ENCODE data around the gene MPP3. TPM values are rescaled to one million over a fixed set of nuclear protein-coding genes. Genes with fewer than 3 reads are reported as not detected.

MPP3 gene
- total and polyA plus RNA-seq, 4 donors = 3.1 to 25.2 (median 15.2) TPM

DNA sequence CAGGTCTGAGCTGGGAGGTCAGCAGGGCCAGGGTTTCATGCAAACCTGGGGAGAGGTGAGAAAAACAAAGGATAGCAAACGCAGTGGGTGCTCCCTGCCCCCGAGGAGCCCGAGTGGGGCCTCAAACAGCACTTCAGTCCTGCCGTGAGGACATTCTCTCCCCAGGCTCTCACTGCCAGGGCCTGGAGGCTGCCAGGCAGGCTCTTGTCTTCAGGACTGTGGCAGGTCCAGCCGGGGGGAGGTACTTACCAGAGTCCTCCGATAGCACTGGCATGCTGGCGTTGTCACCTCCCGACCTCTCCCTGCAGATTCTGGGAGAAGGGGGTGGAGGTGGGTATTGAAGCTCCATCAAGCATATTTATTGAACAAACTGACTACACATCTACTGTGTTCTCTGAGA is 1.3 kb downstream of the MPP3 start:
- DNase-seq (no peak), ATAC-seq (ENCODE audit: low FRiP score) (no peak)
- no peaks in the 10 kb centered on the region for H3K27me3 ChIP-seq (ENCODE audit: control insufficient read depth in 1 of 2, insufficient read depth in 2 of 2, low read length in 1 of 2)
- no peak overlapping the region for H3K4me3 ChIP-seq (ENCODE audit: low read length in 2 of 2)
- intact Hi-C loops (cut with DNase I) = loop anchor here (5.0 kb wide), 1 partner anchor 49 kb away; the partner anchor contains the start of gene CFAP97D1 (in 2 of the 2)
- no peaks in the 10 kb centered on the region for H3K9me3 ChIP-seq (ENCODE audit: control insufficient read depth, low read length)
- H3K36me3 ChIP-seq (ENCODE audit: control insufficient read depth in 1 of 2, insufficient read depth in 2 of 2, low read length in 1 of 2) = peaks cover 0 to 6% of the 10 kb centered on the region in 2 donors
- H3K27ac ChIP-seq (ENCODE audit: low read depth in 1 of 2, low read length in 2 of 2) = no peak overlapping the region
- WGBS, 2 donors = 64 to 66% methylated on average over 8 of the region's 8 CpGs
- H3K4me1 ChIP-seq (ENCODE audit: control insufficient read depth in 1 of 2, insufficient read depth in 2 of 2, low read length in 2 of 2) = no peaks in the 10 kb centered on the region

DNA sequence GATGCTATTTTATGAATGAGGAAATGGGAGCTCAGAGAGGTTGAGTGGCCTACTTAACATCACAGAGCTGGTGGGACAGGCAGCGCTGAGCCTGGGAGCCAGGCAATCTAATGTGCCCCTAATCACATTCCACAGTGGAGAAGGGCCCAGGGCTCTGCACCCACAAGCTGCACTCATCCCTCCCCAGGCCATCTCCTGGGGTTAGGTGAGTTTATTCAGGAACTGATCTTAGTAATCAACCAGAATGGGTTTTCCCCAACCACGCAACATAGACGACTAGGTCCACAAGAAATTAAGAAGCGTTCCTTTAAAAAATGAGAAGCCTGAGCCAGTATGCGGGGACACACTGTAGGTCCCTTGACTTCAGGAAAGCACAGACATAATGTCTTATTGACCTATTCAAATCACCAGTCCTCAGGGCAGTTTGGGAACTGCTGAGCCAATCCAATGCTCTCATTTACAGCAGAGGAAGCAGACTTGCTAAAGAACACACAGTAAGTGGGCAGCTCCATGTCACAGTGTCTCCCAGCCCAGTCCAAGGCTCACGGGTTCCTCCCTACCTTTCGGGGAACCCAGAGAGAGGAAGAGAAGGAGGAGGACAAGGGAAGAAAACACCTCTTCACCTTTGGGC is 2.3 kb downstream of the MPP3 start:
- H3K4me1 ChIP-seq (ENCODE audit: control insufficient read depth in 1 of 2, insufficient read depth in 2 of 2, low read length in 2 of 2) = no peaks in the 10 kb centered on the region
- H3K27me3 ChIP-seq (ENCODE audit: control insufficient read depth in 1 of 2, insufficient read depth in 2 of 2, low read length in 1 of 2) = no peaks in the 10 kb centered on the region
- no peak overlapping the region for H3K27ac ChIP-seq (ENCODE audit: low read depth in 1 of 2, low read length in 2 of 2)
- H3K9me3 ChIP-seq (ENCODE audit: control insufficient read depth, low read length) = no peaks in the 10 kb centered on the region
- ATAC-seq (ENCODE audit: low FRiP score) = no peak
- 93 to 94% methylated on average over 7 of the region's 7 CpGs for WGBS, 2 donors
- peaks cover 0 to 6% of the 10 kb centered on the region in 2 donors for H3K36me3 ChIP-seq (ENCODE audit: control insufficient read depth in 1 of 2, insufficient read depth in 2 of 2, low read length in 1 of 2)
- peak in 1 of 2 donors; percentile 41 for DNase-seq
- intact Hi-C loops (cut with DNase I) = loop anchor here (5.0 kb wide), 1 partner anchor 48 kb away; the partner anchor contains the start of gene CFAP97D1 (in 2 of the 2)
- H3K4me3 ChIP-seq (ENCODE audit: low read length in 2 of 2) = no peak overlapping the region

DNA sequence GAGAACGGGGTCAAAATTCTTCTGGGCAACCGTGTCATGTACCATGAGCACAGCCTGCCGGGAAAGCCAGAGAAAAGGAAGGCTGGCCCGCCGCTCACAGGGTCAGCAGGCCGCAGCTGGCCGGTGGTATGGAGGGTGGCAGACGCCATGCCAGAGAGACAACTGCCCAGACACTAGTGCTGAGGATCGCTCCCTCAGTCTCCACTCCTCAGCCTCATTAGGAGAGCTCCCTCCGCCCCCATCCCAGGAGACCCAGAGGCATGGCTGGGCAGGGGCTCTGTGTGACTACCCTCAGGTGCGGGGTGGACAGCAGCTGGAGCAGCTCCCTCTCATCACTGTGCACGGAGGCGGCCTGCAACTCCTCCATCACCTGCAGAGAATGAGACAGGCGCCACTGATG is 3.2 kb downstream of the MPP3 start:
- Histone ChIP-seq H3K9me3 (ENCODE audit: control insufficient read depth, low read length) (no peaks in the 10 kb centered on the region), H3K4me3 (ENCODE audit: low read length in 2 of 2) (no peak overlapping the region), H3K27ac (ENCODE audit: low read depth in 1 of 2, low read length in 2 of 2) (no peak overlapping the region), H3K4me1 (ENCODE audit: control insufficient read depth in 1 of 2, insufficient read depth in 2 of 2, low read length in 2 of 2) (no peaks in the 10 kb centered on the region), H3K36me3 (ENCODE audit: control insufficient read depth in 1 of 2, insufficient read depth in 2 of 2, low read length in 1 of 2) (peaks cover 0 to 6% of the 10 kb centered on the region in 2 donors), H3K27me3 (ENCODE audit: control insufficient read depth in 1 of 2, insufficient read depth in 2 of 2, low read length in 1 of 2) (no peaks in the 10 kb centered on the region)
- WGBS, 2 donors = 96% methylated on average over 14 of the region's 14 CpGs
- intact Hi-C loops (cut with DNase I) = loop anchor here (5.0 kb wide), 1 partner anchor 47 kb away; the partner anchor contains the start of gene CFAP97D1 (in 2 of the 2)
- ATAC-seq (ENCODE audit: low FRiP score) (no peak), DNase-seq (peak in 1 of 2 donors; percentile 51)

DNA sequence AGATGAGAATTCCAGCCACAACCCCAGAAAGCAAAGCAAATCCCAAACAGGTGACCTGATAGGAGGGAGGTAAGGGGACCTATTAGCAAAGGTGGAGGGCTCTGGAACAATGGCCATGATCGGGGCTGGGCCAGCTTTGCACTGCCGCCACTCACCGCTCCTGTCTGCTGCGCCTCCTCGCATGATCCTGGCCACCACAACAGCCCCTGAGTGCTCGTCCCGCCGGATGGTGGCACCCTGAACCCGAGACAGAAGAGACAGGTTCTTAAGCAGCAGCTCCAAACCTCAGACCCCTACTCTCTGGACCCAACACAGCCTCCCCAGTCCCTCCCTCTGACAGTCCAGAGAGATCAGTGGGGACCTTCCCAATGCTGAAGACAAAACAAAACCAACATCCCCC is 5.3 kb downstream of the MPP3 start:
- H3K27me3 ChIP-seq (ENCODE audit: control insufficient read depth in 1 of 2, insufficient read depth in 2 of 2, low read length in 1 of 2) = no peaks in the 10 kb centered on the region
- peaks cover 0 to 6% of the 10 kb centered on the region in 2 donors for H3K36me3 ChIP-seq (ENCODE audit: control insufficient read depth in 1 of 2, insufficient read depth in 2 of 2, low read length in 1 of 2)
- H3K4me1 ChIP-seq (ENCODE audit: control insufficient read depth in 1 of 2, insufficient read depth in 2 of 2, low read length in 2 of 2) = no peaks in the 10 kb centered on the region
- H3K27ac ChIP-seq (ENCODE audit: low read depth in 1 of 2, low read length in 2 of 2) = no peak overlapping the region
- ATAC-seq (ENCODE audit: low FRiP score) (no peak), DNase-seq (peak in 1 of 2 donors; percentile 54)
- intact Hi-C loops (cut with DNase I) = no loop called here
- no peak overlapping the region for H3K4me3 ChIP-seq (ENCODE audit: low read length in 2 of 2)
- 95% methylated on average over 9 of the region's 9 CpGs for WGBS, 2 donors
- H3K9me3 ChIP-seq (ENCODE audit: control insufficient read depth, low read length) = no peaks in the 10 kb centered on the region

DNA sequence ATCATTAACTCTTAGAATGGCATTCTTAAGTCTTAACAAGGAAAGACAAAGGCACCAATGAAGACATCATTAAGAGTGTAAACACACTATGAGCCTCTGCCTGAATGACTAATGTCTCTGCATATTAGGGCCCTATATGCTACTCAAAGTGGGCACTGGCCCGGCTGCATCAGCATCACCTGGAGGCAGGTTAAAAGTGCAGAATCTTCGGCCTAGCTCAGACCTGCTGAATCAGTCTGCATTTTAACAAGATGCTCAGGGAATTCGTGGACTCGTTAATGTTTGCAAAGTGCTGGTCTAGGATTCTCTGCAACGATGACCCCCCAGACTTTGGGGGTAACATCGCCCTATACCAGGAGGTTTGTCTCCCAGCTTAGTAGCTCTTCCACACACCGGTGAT is 6.7 kb downstream of the MPP3 start:
- Histone ChIP-seq H3K4me1 (ENCODE audit: control insufficient read depth in 1 of 2, insufficient read depth in 2 of 2, low read length in 2 of 2) (no peaks in the 10 kb centered on the region), H3K9me3 (ENCODE audit: control insufficient read depth, low read length) (no peaks in the 10 kb centered on the region), H3K4me3 (ENCODE audit: low read length in 2 of 2) (no peak overlapping the region), H3K36me3 (ENCODE audit: control insufficient read depth in 1 of 2, insufficient read depth in 2 of 2, low read length in 1 of 2) (peaks cover 0 to 6% of the 10 kb centered on the region in 2 donors), H3K27ac (ENCODE audit: low read depth in 1 of 2, low read length in 2 of 2) (no peak overlapping the region), H3K27me3 (ENCODE audit: control insufficient read depth in 1 of 2, insufficient read depth in 2 of 2, low read length in 1 of 2) (no peaks in the 10 kb centered on the region)
- 93 to 96% methylated on average over 7 of the region's 7 CpGs for WGBS, 2 donors
- intact Hi-C loops (cut with DNase I) = no loop called here
- ATAC-seq (ENCODE audit: low FRiP score) (no peak), DNase-seq (peak in 1 of 2 donors; percentile 5)

DNA sequence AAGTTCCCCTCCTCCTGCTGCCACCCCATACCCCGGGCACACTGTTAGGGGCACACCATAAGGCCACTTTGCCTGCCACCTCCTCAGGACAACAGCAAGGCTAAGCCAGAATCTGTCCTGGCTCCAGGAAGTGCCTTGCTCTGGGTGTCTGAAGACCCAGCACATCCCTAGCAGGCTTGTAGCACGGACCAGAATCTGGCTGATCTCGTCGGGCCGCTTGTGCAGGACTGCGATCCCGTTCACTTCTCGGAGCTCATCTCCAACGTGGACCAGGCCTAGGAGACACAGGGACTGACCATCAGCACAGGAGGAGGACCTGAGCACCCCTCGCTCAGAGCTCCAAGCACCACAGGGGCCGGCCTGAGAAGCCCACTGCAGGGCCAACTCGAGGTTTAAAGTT is 7.4 kb downstream of the MPP3 start:
- H3K36me3 ChIP-seq (ENCODE audit: control insufficient read depth in 1 of 2, insufficient read depth in 2 of 2, low read length in 1 of 2) = peaks cover 0 to 6% of the 10 kb centered on the region in 2 donors
- intact Hi-C loops (cut with DNase I) = no loop called here
- no peaks in the 10 kb centered on the region for H3K27me3 ChIP-seq (ENCODE audit: control insufficient read depth in 1 of 2, insufficient read depth in 2 of 2, low read length in 1 of 2)
- H3K27ac ChIP-seq (ENCODE audit: low read depth in 1 of 2, low read length in 2 of 2) = no peak overlapping the region
- no peaks in the 10 kb centered on the region for H3K4me1 ChIP-seq (ENCODE audit: control insufficient read depth in 1 of 2, insufficient read depth in 2 of 2, low read length in 2 of 2)
- 95 to 96% methylated on average over 12 of the region's 12 CpGs for WGBS, 2 donors
- H3K4me3 ChIP-seq (ENCODE audit: low read length in 2 of 2) = no peak overlapping the region
- no peaks in the 10 kb centered on the region for H3K9me3 ChIP-seq (ENCODE audit: control insufficient read depth, low read length)
- ATAC-seq (ENCODE audit: low FRiP score) (no peak), DNase-seq (peak in 1 of 2 donors; percentile 59)

DNA sequence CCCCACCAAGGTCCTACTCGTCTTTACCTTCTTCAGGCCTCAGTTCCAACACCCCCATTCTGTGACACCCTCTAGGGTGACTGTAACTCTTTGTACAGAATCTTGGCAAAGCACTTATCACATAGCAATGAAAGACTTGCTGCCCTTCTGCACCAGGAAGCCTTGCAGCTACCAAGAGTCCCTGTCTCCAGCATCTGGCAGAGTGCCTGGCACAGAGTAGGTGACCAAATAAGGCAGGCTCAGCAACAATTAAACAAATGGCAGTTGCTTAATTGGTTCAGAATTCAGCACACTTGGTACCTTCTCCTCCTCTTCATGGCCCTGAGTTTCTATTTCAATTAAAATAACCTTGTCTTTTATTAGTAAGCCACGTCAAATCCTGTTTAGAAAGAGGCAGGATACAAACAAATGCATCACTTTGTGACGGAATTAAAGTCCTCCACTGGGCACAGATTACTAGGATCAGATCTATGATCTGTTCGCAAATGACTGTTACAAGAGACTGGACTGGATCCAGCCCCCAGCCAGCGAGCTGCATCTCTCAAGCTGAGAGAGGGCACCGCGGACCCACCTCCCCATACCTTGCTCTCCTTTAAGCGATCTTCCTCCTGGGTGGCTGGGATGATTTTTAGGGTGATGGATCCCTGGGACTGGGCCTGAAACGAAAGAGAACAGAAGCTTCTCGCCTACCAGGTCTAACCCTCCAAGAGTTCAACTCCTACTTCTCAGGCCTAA is 9.4 kb downstream of the MPP3 start:
- no peak overlapping the region for H3K27ac ChIP-seq (ENCODE audit: low read depth in 1 of 2, low read length in 2 of 2)
- no peaks in the 10 kb centered on the region for H3K4me1 ChIP-seq (ENCODE audit: control insufficient read depth in 1 of 2, insufficient read depth in 2 of 2, low read length in 2 of 2)
- ATAC-seq (ENCODE audit: low FRiP score) = no peak
- WGBS, 2 donors = 85% methylated on average over 10 of the region's 10 CpGs
- no peaks in the 10 kb centered on the region for H3K9me3 ChIP-seq (ENCODE audit: control insufficient read depth, low read length)
- DNase-seq = peak in 1 of 2 donors; percentile 54
- peaks cover 0 to 2% of the 10 kb centered on the region in 2 donors for H3K36me3 ChIP-seq (ENCODE audit: control insufficient read depth in 1 of 2, insufficient read depth in 2 of 2, low read length in 1 of 2)
- intact Hi-C loops (cut with DNase I) = no loop called here
- H3K4me3 ChIP-seq (ENCODE audit: low read length in 2 of 2) = no peak overlapping the region
- H3K27me3 ChIP-seq (ENCODE audit: control insufficient read depth in 1 of 2, insufficient read depth in 2 of 2, low read length in 1 of 2) = no peaks in the 10 kb centered on the region

DNA sequence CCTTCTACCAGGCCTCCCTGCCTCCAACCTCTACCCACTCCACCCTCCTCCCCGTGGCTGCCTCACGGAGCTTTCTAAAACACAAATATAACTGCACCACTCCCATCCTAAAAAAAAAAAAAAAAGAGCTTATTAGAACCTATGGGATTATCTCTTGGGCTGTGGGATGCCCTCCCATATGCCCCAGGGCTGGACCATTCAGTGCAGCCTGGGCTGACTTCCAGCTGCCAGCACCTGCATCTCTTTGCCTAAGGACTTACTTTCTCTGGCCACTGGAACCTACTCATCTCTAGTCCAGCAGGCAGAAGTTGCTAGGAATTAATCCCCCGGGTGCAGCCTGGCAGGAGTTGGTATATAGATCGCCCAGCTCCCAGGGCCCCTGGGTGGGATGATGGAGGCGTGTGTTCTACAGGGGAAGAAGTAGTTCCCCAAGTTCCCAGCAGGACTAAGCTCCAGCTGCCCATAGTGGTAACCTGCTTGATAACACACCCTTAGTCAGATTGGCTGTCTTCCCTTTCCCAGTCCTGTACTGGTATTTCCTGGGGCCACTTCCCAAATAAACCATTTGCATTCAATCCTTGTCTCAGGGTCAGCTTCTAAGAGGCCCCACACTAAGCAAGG is 10.3 kb downstream of the MPP3 start:
- Histone ChIP-seq H3K27me3 (ENCODE audit: control insufficient read depth in 1 of 2, insufficient read depth in 2 of 2, low read length in 1 of 2) (no peaks in the 10 kb centered on the region), H3K9me3 (ENCODE audit: control insufficient read depth, low read length) (no peaks in the 10 kb centered on the region), H3K4me1 (ENCODE audit: control insufficient read depth in 1 of 2, insufficient read depth in 2 of 2, low read length in 2 of 2) (no peaks in the 10 kb centered on the region), H3K4me3 (ENCODE audit: low read length in 2 of 2) (no peak overlapping the region), H3K27ac (ENCODE audit: low read depth in 1 of 2, low read length in 2 of 2) (no peak overlapping the region), H3K36me3 (ENCODE audit: control insufficient read depth in 1 of 2, insufficient read depth in 2 of 2, low read length in 1 of 2) (peaks cover 0 to 2% of the 10 kb centered on the region in 2 donors)
- intact Hi-C loops (cut with DNase I) = no loop called here
- 86 to 87% methylated on average over 5 of the region's 5 CpGs for WGBS, 2 donors
- ATAC-seq (ENCODE audit: low FRiP score) (no peak), DNase-seq (peak in 1 of 2 donors; percentile 36)
